H9 (cell line): Measurements from ENCODE around the gene VSTM2L. TPM values are rescaled to one million over a fixed set of nuclear protein-coding genes. Genes with fewer than 3 reads are reported as not detected.

ENCODE experiments used
- DNase-seq: peaks from one replicate; pipeline ENCODE4 v3.0.0-alpha.2; 2017
- H2AFZ ChIP-seq: one replicate; pipeline ENCODE4 v1.6.1; 2013; ENCODE audit warnings: mild to moderate bottlenecking, low read length, control low read depth, moderate library complexity
- H2AK5ac ChIP-seq: 2 replicates; pipeline ENCODE4 v1.6.1; 2013; ENCODE audit warnings: low read length, control low read depth, mixed read lengths; ENCODE audit not compliant: insufficient read length
- H2BK120ac ChIP-seq: one replicate; pipeline ENCODE4 v1.6.1; 2013; ENCODE audit warnings: low read depth, mild to moderate bottlenecking, low read length, control low read depth, inconsistent platforms; ENCODE audit not compliant: poor library complexity, severe bottlenecking
- H2BK12ac ChIP-seq: 2 replicates; pipeline ENCODE4 v1.6.1; 2013; ENCODE audit warnings: low read length, control low read depth, mixed read lengths, low read depth; ENCODE audit not compliant: insufficient read length
- H2BK15ac ChIP-seq: 2 replicates; pipeline ENCODE4 v1.6.1; 2013; ENCODE audit warnings: low read depth, low read length, control low read depth
- H2BK20ac ChIP-seq: one replicate; pipeline ENCODE4 v1.6.1; 2013; ENCODE audit warnings: low read depth, mild to moderate bottlenecking, low read length, control low read depth, inconsistent platforms; ENCODE audit not compliant: poor library complexity, severe bottlenecking
- H2BK5ac ChIP-seq: 2 replicates; pipeline ENCODE4 v1.6.1; 2013; ENCODE audit warnings: low read length, control low read depth, mixed read lengths; ENCODE audit not compliant: insufficient read length
- H3K14ac ChIP-seq: 2 replicates; pipeline ENCODE4 v1.6.1; 2013; ENCODE audit warnings: low read length, control low read depth; ENCODE audit not compliant: insufficient read depth
- H3K18ac ChIP-seq: 2 replicates; pipeline ENCODE4 v1.6.1; 2013; ENCODE audit warnings: low read depth, mild to moderate bottlenecking, mixed read lengths, low read length, control low read depth; ENCODE audit not compliant: insufficient read length
- H3K23ac ChIP-seq: 2 replicates; pipeline ENCODE4 v1.6.1; 2013; ENCODE audit warnings: low read length, control low read depth, mixed read lengths, low read depth; ENCODE audit not compliant: insufficient read length
- H3K23me2 ChIP-seq: 2 replicates; pipeline ENCODE4 v1.6.1; 2013; ENCODE audit warnings: low read depth, mild to moderate bottlenecking, mixed read lengths, low read length, control low read depth; ENCODE audit not compliant: insufficient read length, poor library complexity, severe bottlenecking
- H3K27ac ChIP-seq: 2 replicates; pipeline ENCODE4 v1.5.1; 2013; ENCODE audit warnings: low read length, control low read depth, mixed read lengths, low read depth; ENCODE audit not compliant: insufficient read length
- H3K27me3 ChIP-seq: 2 replicates; pipeline ENCODE4 v1.6.1; 2013; ENCODE audit warnings: low read length, control low read depth, inconsistent platforms; ENCODE audit not compliant: insufficient read depth
- H3K4ac ChIP-seq: 2 replicates; pipeline ENCODE4 v1.6.1; 2013; ENCODE audit warnings: low read depth, mild to moderate bottlenecking, control low read depth, inconsistent platforms, low read length, moderate library complexity
- H3K4me1 ChIP-seq: 2 replicates; pipeline ENCODE4 v1.6.1; 2013; ENCODE audit warnings: low read length, control low read depth, inconsistent platforms; ENCODE audit not compliant: insufficient read depth
- H3K4me2 ChIP-seq: 2 replicates; pipeline ENCODE4 v1.6.1; 2013; ENCODE audit warnings: low read length, control low read depth, mixed read lengths; ENCODE audit not compliant: insufficient read length, insufficient read depth
- H3K56ac ChIP-seq: 2 replicates; pipeline ENCODE4 v1.6.1; 2013; ENCODE audit warnings: low read depth, mild to moderate bottlenecking, mixed read lengths, low read length, control low read depth; ENCODE audit not compliant: insufficient read length
- H3K79me1 ChIP-seq: 2 replicates; pipeline ENCODE4 v1.6.1; 2013; ENCODE audit warnings: low read depth, mild to moderate bottlenecking, moderate library complexity, low read length, control low read depth, inconsistent platforms; ENCODE audit not compliant: insufficient read depth, poor library complexity, severe bottlenecking
- H3K79me2 ChIP-seq: 2 replicates; pipeline ENCODE4 v1.6.1; 2013; ENCODE audit warnings: low read length, control low read depth, inconsistent platforms; ENCODE audit not compliant: insufficient read depth
- H3K9ac ChIP-seq: 2 replicates; pipeline ENCODE4 v1.6.1; 2013; ENCODE audit warnings: low read length, control low read depth, mixed read lengths; ENCODE audit not compliant: insufficient read length; ENCODE audit errors: extremely low read depth
- H3K9me3 ChIP-seq: one replicate; pipeline ENCODE4 v1.6.1; 2013; ENCODE audit warnings: low read depth, low read length, inconsistent platforms; ENCODE audit not compliant: control insufficient read depth
- H3T11ph ChIP-seq: one replicate; pipeline ENCODE4 v1.6.1; 2013; ENCODE audit warnings: mild to moderate bottlenecking, low read length, control low read depth, inconsistent platforms
- H4K20me1 ChIP-seq: one replicate; pipeline ENCODE4 v1.6.1; 2013; ENCODE audit not compliant: control insufficient read depth, insufficient read length, insufficient read depth
- H4K5ac ChIP-seq: 2 replicates; pipeline ENCODE4 v1.6.1; 2013; ENCODE audit warnings: low read depth, mild to moderate bottlenecking, mixed read lengths, low read length, control low read depth; ENCODE audit not compliant: insufficient read length
- H4K8ac ChIP-seq: replicated peaks from 2 replicates; pipeline ENCODE4 v1.6.1; 2013; ENCODE audit warnings: low read length, control low read depth, mixed read lengths, low read depth; ENCODE audit not compliant: insufficient read length
- H4K91ac ChIP-seq: 2 replicates; pipeline ENCODE4 v1.6.1; 2013; ENCODE audit warnings: low read depth, mild to moderate bottlenecking, moderate library complexity, mixed read lengths, low read length, control low read depth; ENCODE audit not compliant: insufficient read length
- H3K27ac Mint-ChIP-seq, 3 experiments: 2 replicates in 2 of 3; 3 replicates in 1 of 3; pipeline ENCODE4 v1.8.0; 2020 to 2021; ENCODE audit warnings: mixed read lengths in 3 of 3, mild to moderate bottlenecking in 1 of 3, moderate library complexity in 1 of 3
- H3K27me3 Mint-ChIP-seq: 2 replicates; pipeline ENCODE4 v1.8.0; 2021; ENCODE audit warnings: low read depth, mild to moderate bottlenecking, moderate library complexity, mixed read lengths
- H3K36me3 Mint-ChIP-seq, 3 experiments: 2 replicates in 2 of 3; 3 replicates in 1 of 3; pipeline ENCODE4 v1.8.0; 2020 to 2021; ENCODE audit warnings: low read depth in 3 of 3, mixed read lengths in 3 of 3; ENCODE audit not compliant: insufficient read depth in 1 of 3
- H3K4me1 Mint-ChIP-seq, 2 experiments: 2 replicates each; pipeline ENCODE4 v1.8.0; 2020; ENCODE audit warnings: mixed read lengths in 2 of 2
- H3K4me3 Mint-ChIP-seq, 2 experiments: 2 replicates in 1 of 2; 3 replicates in 1 of 2; pipeline ENCODE4 v1.8.0; 2020 to 2021; ENCODE audit warnings: mild to moderate bottlenecking in 2 of 2, mixed read lengths in 2 of 2, moderate library complexity in 1 of 2
- H3K9me3 Mint-ChIP-seq, 2 experiments: 2 replicates in 1 of 2; 3 replicates in 1 of 2; pipeline ENCODE4 v1.8.0; 2020; ENCODE audit warnings: mild to moderate bottlenecking in 2 of 2, mixed read lengths in 2 of 2, moderate library complexity in 1 of 2
- WGBS: extraction: QIAGEN DNeasy Blood & Tissue Kit; methylation state at CpG from one replicate; pipeline ENCODE4 v1.1.7; 2013; ENCODE audit warnings: missing lambda C conversion rate, low lambda C conversion rate, mixed read lengths; ENCODE audit not compliant: insufficient read length; ENCODE audit errors: extremely low coverage; 5-methylcytosine and 5-hydroxymethylcytosine counted together
- total RNA-seq: library from RNA; stranded (reverse); gene quantifications from 2 replicates; pipeline ENCODE4 v1.2.1, GENCODE V29; 2021
- TF ChIP-seq, protein P1 (sequence below): fragments of 200-600 bp; sonication (generic); conservative IDR thresholded peaks from 3 replicates; pipeline ENCODE4 v1.8.0; 2021; ENCODE audit warnings: antibody characterized with exemption, mild to moderate bottlenecking

VSTM2L gene
- total RNA-seq, 1 experiment from 2014 or later = 2.1 TPM

DNA sequence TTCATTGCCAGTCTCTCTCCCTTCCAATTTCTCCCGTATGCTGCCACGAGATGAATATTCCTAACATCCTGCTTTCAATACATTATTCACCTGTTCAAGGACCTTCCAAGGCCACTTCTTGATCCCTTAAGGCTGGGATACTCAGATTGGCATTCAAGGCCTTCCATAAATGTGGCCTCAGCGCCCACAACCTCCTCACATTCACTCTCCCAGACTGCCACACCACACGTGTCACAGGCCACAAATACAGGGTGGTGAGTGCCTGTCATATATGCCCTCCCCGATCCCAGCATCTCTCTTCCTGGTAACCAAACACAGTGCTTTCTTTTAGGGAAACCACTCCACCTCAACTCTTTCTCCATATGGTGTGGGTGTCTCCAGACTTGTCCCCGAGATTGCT lies 74.9 kb downstream of the VSTM2L start:
- H2BK5ac ChIP-seq = no peak overlapping the region
- Mint-ChIP-seq H3K36me3 (peaks cover 6 to 12% (median 9%) of the 10 kb centered on the region in 3 experiments; a peak in 5 of 7 replicates), H3K9me3 (no peaks in the 10 kb centered on the region), H3K27ac (no peak overlapping the region), H3K27me3 (peaks cover 14% of the 10 kb centered on the region), H3K4me3 (no peak overlapping the region), H3K4me1 (peaks cover 19 to 35% of the 10 kb centered on the region in 2 experiments)
- H3K56ac ChIP-seq = no peak overlapping the region
- no peak overlapping the region for H3K4me2 ChIP-seq
- H3K27ac ChIP-seq = no peak overlapping the region
- no peak overlapping the region for H2BK120ac ChIP-seq
- H3K23ac ChIP-seq = no peak overlapping the region
- no peak overlapping the region for H2AFZ ChIP-seq
- DNase-seq = no peak
- H3K9me3 ChIP-seq = no peaks in the 10 kb centered on the region
- no peaks in the 10 kb centered on the region for H3K79me1 ChIP-seq
- H3K9ac ChIP-seq = no peak overlapping the region
- WGBS = no CpG with 5 or more reads among the region's 6 CpGs
- H4K5ac ChIP-seq = no peak overlapping the region
- H2BK20ac ChIP-seq = no peak overlapping the region
- no peak overlapping the region for H2BK15ac ChIP-seq
- no peak overlapping the region for H3K4ac ChIP-seq
- no peak overlapping the region for H3K18ac ChIP-seq
- H3K4me1 ChIP-seq = peaks cover 2% of the 10 kb centered on the region; the same call in 1 of the 2 replicates
- peaks cover 3% of the 10 kb centered on the region for H3K23me2 ChIP-seq
- H4K91ac ChIP-seq = no peak overlapping the region
- no peak overlapping the region for H2AK5ac ChIP-seq
- H2BK12ac ChIP-seq = no peak overlapping the region
- H3K14ac ChIP-seq = no peak overlapping the region
- H4K8ac ChIP-seq = no peak overlapping the region
- TF ChIP-seq, protein P1, sequence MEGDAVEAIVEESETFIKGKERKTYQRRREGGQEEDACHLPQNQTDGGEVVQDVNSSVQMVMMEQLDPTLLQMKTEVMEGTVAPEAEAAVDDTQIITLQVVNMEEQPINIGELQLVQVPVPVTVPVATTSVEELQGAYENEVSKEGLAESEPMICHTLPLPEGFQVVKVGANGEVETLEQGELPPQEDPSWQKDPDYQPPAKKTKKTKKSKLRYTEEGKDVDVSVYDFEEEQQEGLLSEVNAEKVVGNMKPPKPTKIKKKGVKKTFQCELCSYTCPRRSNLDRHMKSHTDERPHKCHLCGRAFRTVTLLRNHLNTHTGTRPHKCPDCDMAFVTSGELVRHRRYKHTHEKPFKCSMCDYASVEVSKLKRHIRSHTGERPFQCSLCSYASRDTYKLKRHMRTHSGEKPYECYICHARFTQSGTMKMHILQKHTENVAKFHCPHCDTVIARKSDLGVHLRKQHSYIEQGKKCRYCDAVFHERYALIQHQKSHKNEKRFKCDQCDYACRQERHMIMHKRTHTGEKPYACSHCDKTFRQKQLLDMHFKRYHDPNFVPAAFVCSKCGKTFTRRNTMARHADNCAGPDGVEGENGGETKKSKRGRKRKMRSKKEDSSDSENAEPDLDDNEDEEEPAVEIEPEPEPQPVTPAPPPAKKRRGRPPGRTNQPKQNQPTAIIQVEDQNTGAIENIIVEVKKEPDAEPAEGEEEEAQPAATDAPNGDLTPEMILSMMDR = no peak
- no peaks in the 10 kb centered on the region for H3K79me2 ChIP-seq
- no peaks in the 10 kb centered on the region for H3K27me3 ChIP-seq
- H3T11ph ChIP-seq = no peak overlapping the region
- no peaks in the 10 kb centered on the region for H4K20me1 ChIP-seq
